Activated CD4-positive, alpha-beta T cell treated with anti-CD3 and anti-CD28 coated beads, Interleukin-2, amount 10 ng/mL, durations not matched to agents 7 days and 5 days (primary cell): ENCODE results near the gene FILIP1. TPM values are rescaled to one million over a fixed set of nuclear protein-coding genes. Genes with fewer than 3 reads are reported as not detected.

ENCODE experiments used
- CTCF ChIA-PET: fragments of 350-600 bp; sonication (Branson Sonifier 250); formaldehyde crosslinking; loops from one replicate; lab custom pipeline; 2021; ENCODE audit warnings: antibody characterized with exemption; lab: Charles Lee
- POLR2A ChIA-PET: fragments of 350-600 bp; sonication (Branson Sonifier 250); formaldehyde crosslinking; loops from one replicate; lab custom pipeline; 2021; ENCODE audit warnings: antibody characterized with exemption; lab: Charles Lee
- DNase-seq: peaks from one replicate; pipeline ENCODE4 v3.0.0-alpha.2; 2020
- H3K27ac Mint-ChIP-seq: one replicate; pipeline ENCODE4 v1.8.0; 2021; ENCODE audit warnings: mild to moderate bottlenecking, moderate library complexity, mixed read lengths
- H3K27me3 Mint-ChIP-seq: one replicate; pipeline ENCODE4 v1.8.0; 2021; ENCODE audit warnings: mixed read lengths
- H3K36me3 Mint-ChIP-seq: one replicate; pipeline ENCODE4 v1.8.0; 2021; ENCODE audit warnings: low read depth, mixed read lengths
- H3K4me1 Mint-ChIP-seq: one replicate; pipeline ENCODE4 v1.8.0; 2021; ENCODE audit warnings: mixed read lengths
- H3K4me3 Mint-ChIP-seq: one replicate; pipeline ENCODE4 v1.8.0; 2021; ENCODE audit warnings: mild to moderate bottlenecking, moderate library complexity, mixed read lengths
- H3K9me3 Mint-ChIP-seq: one replicate; pipeline ENCODE4 v1.8.0; 2021; ENCODE audit warnings: mixed read lengths
- total RNA-seq, 2 experiments: library from RNA; stranded (reverse); gene quantifications; one replicate each; pipeline ENCODE4 v1.2.3, GENCODE V29; 2021

FILIP1 gene
- total RNA-seq, 2 experiments from 2014 or later, result 0.04 TPM; not detected in 1

- no peak overlapping the region for H3K4me3 Mint-ChIP-seq
- peaks cover 12% of the 10 kb centered on the region for H3K27me3 Mint-ChIP-seq
- H3K9me3 Mint-ChIP-seq, result no peaks in the 10 kb centered on the region
- H3K36me3 Mint-ChIP-seq, result no peaks in the 10 kb centered on the region
- ChIA-PET CTCF (no interaction called here), POLR2A (no interaction called here)
- no peak for DNase-seq
- no peak overlapping the region for H3K27ac Mint-ChIP-seq
- no peaks in the 10 kb centered on the region for H3K4me1 Mint-ChIP-seq
These were observed 90.0 kb downstream of the FILIP1 start for GRCh38 chr6:75403563-75404080.

- H3K36me3 Mint-ChIP-seq, result no peaks in the 10 kb centered on the region
- no peaks in the 10 kb centered on the region for H3K9me3 Mint-ChIP-seq
- ChIA-PET POLR2A (no interaction called here), CTCF (no interaction called here)
- no peaks in the 10 kb centered on the region for H3K4me1 Mint-ChIP-seq
- DNase-seq, result no peak
- H3K4me3 Mint-ChIP-seq, result no peak overlapping the region
- H3K27me3 Mint-ChIP-seq, result peaks cover 14% of the 10 kb centered on the region
- no peak overlapping the region for H3K27ac Mint-ChIP-seq
These were observed 91.3 kb downstream of the FILIP1 start for GRCh38 chr6:75402296-75402695.

GRCh38 chr6:75397656-75398465 is 95.7 kb downstream of the FILIP1 start:
- Mint-ChIP-seq H3K27ac (no peak overlapping the region), H3K4me3 (no peak overlapping the region), H3K4me1 (no peaks in the 10 kb centered on the region), H3K36me3 (no peaks in the 10 kb centered on the region), H3K27me3 (peaks cover 14% of the 10 kb centered on the region), H3K9me3 (no peaks in the 10 kb centered on the region)
- DNase-seq, result no peak
- POLR2A ChIA-PET, result no interaction called here
- CTCF ChIA-PET, result no interaction called here

GRCh38 chr6:75397171-75397570 is 96.4 kb downstream of the FILIP1 start:
- Mint-ChIP-seq H3K27me3 (peaks cover 14% of the 10 kb centered on the region), H3K9me3 (no peaks in the 10 kb centered on the region)

GRCh38 chr6:75396005-75396800 is 97.4 kb downstream of the FILIP1 start:
- no peak for DNase-seq
- H3K9me3 Mint-ChIP-seq, result no peaks in the 10 kb centered on the region
- H3K27me3 Mint-ChIP-seq, result peaks cover 10% of the 10 kb centered on the region
- ChIA-PET CTCF (no interaction called here), POLR2A (no interaction called here)
- no peaks in the 10 kb centered on the region for H3K4me1 Mint-ChIP-seq
- no peak overlapping the region for H3K27ac Mint-ChIP-seq
- no peak overlapping the region for H3K4me3 Mint-ChIP-seq
- H3K36me3 Mint-ChIP-seq, result no peaks in the 10 kb centered on the region

More at GRCh38 chr6:75397171-75397570, 96.4 kb downstream of the FILIP1 start:
- CTCF ChIA-PET, result no interaction called here
- Mint-ChIP-seq H3K27ac (no peak overlapping the region), H3K4me3 (no peak overlapping the region), H3K4me1 (no peaks in the 10 kb centered on the region), H3K36me3 (no peaks in the 10 kb centered on the region)
- POLR2A ChIA-PET, result no interaction called here
- DNase-seq, result no peak

GRCh38 chr6:75393806-75394205 is 99.8 kb downstream of the FILIP1 start:
- H3K27ac Mint-ChIP-seq, result no peak overlapping the region
- no peak for DNase-seq
- POLR2A ChIA-PET, result no interaction called here
- no peaks in the 10 kb centered on the region for H3K9me3 Mint-ChIP-seq
- no peak overlapping the region for H3K4me3 Mint-ChIP-seq
- H3K36me3 Mint-ChIP-seq, result no peaks in the 10 kb centered on the region
- CTCF ChIA-PET, result no interaction called here
- peaks cover 3% of the 10 kb centered on the region for H3K27me3 Mint-ChIP-seq
- no peaks in the 10 kb centered on the region for H3K4me1 Mint-ChIP-seq

- CTCF ChIA-PET, result interaction anchor here (1.5 kb wide), 1 partner anchor 22 kb away, joined by 3 read pairs; no protein-coding TSS in a partner anchor
- Mint-ChIP-seq H3K27ac (no peak overlapping the region), H3K4me3 (no peak overlapping the region), H3K36me3 (no peaks in the 10 kb centered on the region), H3K27me3 (peaks cover 4% of the 10 kb centered on the region), H3K9me3 (no peaks in the 10 kb centered on the region), H3K4me1 (no peaks in the 10 kb centered on the region)
- POLR2A ChIA-PET, result no interaction called here
- DNase-seq, result no peak
These were observed 102.3 kb downstream of the FILIP1 start for GRCh38 chr6:75391276-75391675.

GRCh38 chr6:75386050-75386770 is 107.4 kb downstream of the FILIP1 start:
- Mint-ChIP-seq H3K36me3 (no peaks in the 10 kb centered on the region), H3K27ac (no peak overlapping the region), H3K9me3 (no peaks in the 10 kb centered on the region), H3K4me3 (no peak overlapping the region), H3K4me1 (no peaks in the 10 kb centered on the region), H3K27me3 (peaks cover 19% of the 10 kb centered on the region)
- POLR2A ChIA-PET, result no interaction called here
- no peak for DNase-seq
- CTCF ChIA-PET, result interaction anchor here (0.9 kb wide), 1 partner anchor 13 kb away, joined by 3 read pairs; no protein-coding TSS in a partner anchor

GRCh38 chr6:75384116-75384515 is 109.5 kb downstream of the FILIP1 start:
- H3K4me3 Mint-ChIP-seq, result no peak overlapping the region
- no peaks in the 10 kb centered on the region for H3K4me1 Mint-ChIP-seq
- no peak overlapping the region for H3K27ac Mint-ChIP-seq
- no peaks in the 10 kb centered on the region for H3K36me3 Mint-ChIP-seq
- no peak for DNase-seq
- CTCF ChIA-PET, result interaction anchor here (0.6 to 1.0 kb wide), 4 partner anchors 30 to 94 kb away, joined by 3 to 5 read pairs (median 4); no protein-coding TSS in a partner anchor
- no peaks in the 10 kb centered on the region for H3K9me3 Mint-ChIP-seq
- POLR2A ChIA-PET, result no interaction called here
- H3K27me3 Mint-ChIP-seq, result peaks cover 23% of the 10 kb centered on the region

GRCh38 chr6:75382634-75382900 is 111.0 kb downstream of the FILIP1 start:
- CTCF ChIA-PET, result interaction anchor here (1.4 kb wide), 1 partner anchor 63 kb away, joined by 5 read pairs; no protein-coding TSS in a partner anchor
- Mint-ChIP-seq H3K4me3 (no peak overlapping the region), H3K9me3 (no peaks in the 10 kb centered on the region), H3K36me3 (no peaks in the 10 kb centered on the region), H3K27me3 (peaks cover 19% of the 10 kb centered on the region), H3K4me1 (no peaks in the 10 kb centered on the region), H3K27ac (no peak overlapping the region)
- DNase-seq, result no peak
- POLR2A ChIA-PET, result no interaction called here

GRCh38 chr6:75381877-75382633 is 111.5 kb downstream of the FILIP1 start:
- ChIA-PET CTCF (interaction anchor here (1.4 kb wide), 1 partner anchor 63 kb away, joined by 5 read pairs; no protein-coding TSS in a partner anchor), POLR2A (no interaction called here)
- H3K36me3 Mint-ChIP-seq, result no peaks in the 10 kb centered on the region
- DNase-seq, result no peak
- H3K4me3 Mint-ChIP-seq, result no peak overlapping the region
- no peak overlapping the region for H3K27ac Mint-ChIP-seq
- peaks cover 19% of the 10 kb centered on the region for H3K27me3 Mint-ChIP-seq
- H3K4me1 Mint-ChIP-seq, result no peaks in the 10 kb centered on the region
- no peaks in the 10 kb centered on the region for H3K9me3 Mint-ChIP-seq

- Mint-ChIP-seq H3K27ac (no peak overlapping the region), H3K4me1 (no peaks in the 10 kb centered on the region), H3K27me3 (peaks cover 19% of the 10 kb centered on the region), H3K36me3 (no peaks in the 10 kb centered on the region), H3K4me3 (no peak overlapping the region), H3K9me3 (no peaks in the 10 kb centered on the region)
- ChIA-PET CTCF (no interaction called here), POLR2A (interaction anchor here (0.5 kb wide), 1 partner anchor 39 kb away, joined by 3 read pairs; no protein-coding TSS in a partner anchor)
- DNase-seq, result no peak
These were observed 114.1 kb downstream of the FILIP1 start for GRCh38 chr6:75379536-75379935.
